ENCODE results near the gene MAP3K20.
"Not testable (repeated sequence)": the region's sequence is repeated elsewhere in the genome, so short reads cannot be mapped to it uniquely, and the experiment has no call there.

MAP3K20 gene

GRCh38 chr2:173287594-173287993 is 211.9 kb downstream of the MAP3K20 start:
- H4K20me1 ChIP-seq: no peaks in the 10 kb centered on the region
- no peaks in the 10 kb centered on the region for H3K27me3 ChIP-seq
- no peak overlapping the region for H3K4me3 ChIP-seq
- no peaks in the 10 kb centered on the region for H3K4me1 ChIP-seq
- H3K36me3 ChIP-seq: no peaks in the 10 kb centered on the region
- H3K9ac ChIP-seq: no peak overlapping the region
- no peak overlapping the region for H3K27ac ChIP-seq
- TF ChIP-seq Cebpa-rat (IDR thresholded peaks at IDR 0.05): no peak
- peaks cover 5 to 8% (median 6%) of the 10 kb centered on the region in 11 experiments for H3K9me3 ChIP-seq (replicated peaks in 1 of 11)
- no peak overlapping the region for H3K4me2 ChIP-seq

DNA sequence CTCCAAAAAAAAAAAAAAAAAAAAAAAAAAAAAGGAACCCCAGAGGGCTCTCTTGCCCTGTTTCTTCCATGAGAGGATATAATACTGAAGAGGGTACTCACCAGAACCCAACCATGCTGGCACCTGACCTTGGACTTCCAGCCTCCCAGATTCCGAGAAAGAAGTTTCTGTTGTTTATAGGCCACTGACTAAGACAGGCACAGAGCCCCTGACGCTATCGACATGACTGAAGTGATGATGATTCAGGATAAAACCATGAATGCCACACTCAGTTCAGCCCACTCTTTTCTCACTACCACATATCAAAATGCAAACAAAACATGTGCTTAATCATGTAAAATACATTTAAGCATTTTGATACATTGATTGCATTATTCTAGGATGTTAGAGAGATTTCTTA is 212.9 kb downstream of the MAP3K20 start:
- Histone ChIP-seq H3K4me3 (no peak overlapping the region), H4K20me1 (no peaks in the 10 kb centered on the region), H3K27ac (no peak overlapping the region), H3K36me3 (no peaks in the 10 kb centered on the region), H3K4me2 (no peak overlapping the region), H3K27me3 (no peaks in the 10 kb centered on the region), H3K4me1 (no peaks in the 10 kb centered on the region), H3K9ac (no peak overlapping the region), H3K9me3 (replicated peaks in 1 of 11) (no peaks in the 10 kb centered on the region)
- TF ChIP-seq Cebpa-rat (IDR thresholded peaks at IDR 0.05): no peak

GRCh38 chr2:173290046-173290445 is 214.4 kb downstream of the MAP3K20 start:
- Histone ChIP-seq H3K4me3 (no peak overlapping the region), H4K20me1 (no peaks in the 10 kb centered on the region), H3K9ac (no peak overlapping the region), H3K27me3 (no peaks in the 10 kb centered on the region), H3K4me2 (no peak overlapping the region), H3K4me1 (no peaks in the 10 kb centered on the region), H3K9me3 (replicated peaks in 1 of 11) (no peaks in the 10 kb centered on the region), H3K36me3 (no peaks in the 10 kb centered on the region), H3K27ac (no peak overlapping the region)
- no peak for TF ChIP-seq Cebpa-rat (IDR thresholded peaks at IDR 0.05)

GRCh38 chr2:173290518-173290917 is 214.9 kb downstream of the MAP3K20 start:
- H3K36me3 ChIP-seq: no peaks in the 10 kb centered on the region
- H3K9me3 ChIP-seq (replicated peaks in 1 of 11): no peaks in the 10 kb centered on the region
- TF ChIP-seq Cebpa-rat (IDR thresholded peaks at IDR 0.05): no peak
- no peaks in the 10 kb centered on the region for H3K27me3 ChIP-seq
- H3K27ac ChIP-seq: no peak overlapping the region
- H3K4me3 ChIP-seq: no peak overlapping the region
- no peaks in the 10 kb centered on the region for H3K4me1 ChIP-seq
- no peaks in the 10 kb centered on the region for H4K20me1 ChIP-seq
- no peak overlapping the region for H3K4me2 ChIP-seq
- no peak overlapping the region for H3K9ac ChIP-seq

DNA sequence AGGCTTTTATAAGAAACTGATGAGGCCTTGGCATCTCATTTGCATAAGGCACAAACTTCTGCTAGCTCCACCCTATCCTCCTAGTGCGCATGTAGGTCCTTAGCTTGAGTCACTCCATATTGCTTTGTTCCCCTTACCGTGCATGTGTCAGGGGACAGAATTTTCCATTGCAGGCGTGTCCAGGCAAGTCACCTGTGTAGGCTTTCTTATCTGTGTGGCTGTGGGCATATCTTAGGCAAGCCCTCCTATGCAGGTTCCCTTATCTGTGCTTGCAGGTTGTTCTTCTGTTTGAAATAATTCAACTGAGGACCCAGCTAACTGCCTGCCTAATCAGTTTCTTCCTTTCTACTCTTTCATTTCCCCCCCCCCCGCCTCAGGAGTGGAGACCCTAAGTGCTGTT is 215.8 kb downstream of the MAP3K20 start:
- Histone ChIP-seq H3K4me3 (no peak overlapping the region), H3K4me1 (no peaks in the 10 kb centered on the region), H3K27me3 (no peaks in the 10 kb centered on the region), H3K9me3 (replicated peaks in 1 of 11) (peaks cover 0 to 4% (median under 1%) of the 10 kb centered on the region in 11 experiments; a peak in 10 of 22 replicates), H4K20me1 (no peaks in the 10 kb centered on the region), H3K27ac (no peak overlapping the region), H3K4me2 (no peak overlapping the region), H3K9ac (no peak overlapping the region), H3K36me3 (no peaks in the 10 kb centered on the region)
- TF ChIP-seq Cebpa-rat (IDR thresholded peaks at IDR 0.05): no peak

DNA sequence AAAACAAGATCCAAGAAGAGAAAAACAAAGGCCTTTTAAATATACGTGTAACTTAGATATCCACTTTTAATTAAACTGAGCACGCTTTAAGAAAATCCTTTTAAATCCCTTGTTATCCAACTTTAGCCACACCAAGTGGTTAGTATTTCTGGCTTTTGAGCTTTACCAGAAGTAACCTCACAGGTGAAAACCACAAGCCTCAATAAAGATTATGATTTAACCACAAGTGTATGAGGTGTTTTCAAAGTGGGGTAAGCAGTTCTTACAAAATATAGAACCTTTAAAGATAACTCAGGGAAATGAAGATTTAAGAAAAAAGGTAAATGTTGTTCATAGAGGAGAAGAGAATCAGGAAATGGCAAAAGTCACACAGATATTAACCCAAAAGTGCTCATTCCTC is 220.6 kb downstream of the MAP3K20 start:
- Histone ChIP-seq H3K4me2 (no peak overlapping the region), H4K20me1 (no peaks in the 10 kb centered on the region), H3K4me1 (no peaks in the 10 kb centered on the region), H3K9ac (no peak overlapping the region), H3K36me3 (peaks cover 0 to 10% (median 0%) of the 10 kb centered on the region in 11 experiments; a peak in 3 of 22 replicates), H3K9me3 (replicated peaks in 1 of 11) (peaks cover 48 to 53% (median 49%) of the 10 kb centered on the region in 11 experiments), H3K4me3 (no peak overlapping the region), H3K27me3 (no peaks in the 10 kb centered on the region), H3K27ac (no peak overlapping the region)
- TF ChIP-seq Cebpa-rat (IDR thresholded peaks at IDR 0.05): no peak

- Histone ChIP-seq H3K27me3 (no peaks in the 10 kb centered on the region), H3K4me2 (no peak overlapping the region), H3K27ac (no peak overlapping the region), H4K20me1 (no peaks in the 10 kb centered on the region), H3K36me3 (peaks cover 0 to 10% (median 0%) of the 10 kb centered on the region in 11 experiments; a peak in 3 of 22 replicates), H3K4me1 (peaks cover 0 to 3% (median 0%) of the 10 kb centered on the region in 10 experiments; a peak in 1 of 20 replicates), H3K4me3 (no peak overlapping the region), H3K9me3 (replicated peaks in 1 of 11) (peaks cover 58 to 66% (median 63%) of the 10 kb centered on the region in 11 experiments), H3K9ac (no peak overlapping the region)
- TF ChIP-seq Cebpa-rat (IDR thresholded peaks at IDR 0.05): peak in 5 of 11 experiments; percentile 13 to 82 (median 30); a peak in 4 of 22 replicates
Observed at GRCh38 chr2:173298536-173299097, 223.0 kb downstream of the MAP3K20 start.

DNA sequence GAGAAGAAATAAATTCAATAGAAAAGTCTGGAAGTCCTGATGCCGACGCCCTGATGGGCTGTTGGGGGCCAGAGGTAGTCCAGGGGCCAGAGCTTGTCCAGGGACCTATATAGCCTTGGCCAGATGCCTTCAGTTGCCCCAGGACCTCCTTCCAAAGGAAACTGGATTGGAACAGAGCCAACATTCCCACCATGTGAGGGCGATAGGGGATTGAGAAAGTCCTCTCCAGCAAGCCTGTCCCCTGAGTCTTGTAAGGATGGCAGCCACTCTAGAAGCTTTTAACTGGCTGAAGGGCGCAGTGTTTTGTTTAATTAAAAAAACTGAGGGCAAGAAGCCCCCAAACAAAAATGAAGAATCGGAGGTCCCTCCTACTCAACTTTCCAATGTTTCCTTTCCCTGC is 224.1 kb downstream of the MAP3K20 start:
- no peak for TF ChIP-seq Cebpa-rat (IDR thresholded peaks at IDR 0.05)
- Histone ChIP-seq H3K4me3 (no peak overlapping the region), H3K4me1 (peaks cover 0 to 10% (median 0%) of the 10 kb centered on the region in 10 experiments; a peak in 3 of 20 replicates), H3K9ac (no peak overlapping the region), H3K9me3 (replicated peaks in 1 of 11) (peaks cover 58 to 66% (median 63%) of the 10 kb centered on the region in 11 experiments), H3K36me3 (peaks cover 0 to 10% (median 0%) of the 10 kb centered on the region in 11 experiments; a peak in 3 of 22 replicates), H3K27ac (no peak overlapping the region), H3K27me3 (no peaks in the 10 kb centered on the region), H4K20me1 (no peaks in the 10 kb centered on the region), H3K4me2 (no peak overlapping the region)

- Histone ChIP-seq H3K36me3 (peaks cover 0 to 10% (median 0%) of the 10 kb centered on the region in 11 experiments; a peak in 3 of 22 replicates), H3K4me2 (no peak overlapping the region), H3K27ac (no peak overlapping the region), H3K4me3 (no peak overlapping the region), H3K9me3 (replicated peaks in 1 of 11) (peaks cover 58 to 66% (median 63%) of the 10 kb centered on the region in 11 experiments), H3K4me1 (peaks cover 0 to 11% (median 0%) of the 10 kb centered on the region in 10 experiments; a peak in 3 of 20 replicates), H3K9ac (no peak overlapping the region), H3K27me3 (no peaks in the 10 kb centered on the region), H4K20me1 (no peaks in the 10 kb centered on the region)
- TF ChIP-seq Cebpa-rat (IDR thresholded peaks at IDR 0.05): no peak
Observed at GRCh38 chr2:173300458-173300857, 224.8 kb downstream of the MAP3K20 start.

GRCh38 chr2:173301549-173301948 is 225.9 kb downstream of the MAP3K20 start:
- not testable (repeated sequence) for H3K27me3 ChIP-seq, H3K4me3 ChIP-seq, H4K20me1 ChIP-seq, H3K9ac ChIP-seq, H3K4me2 ChIP-seq, H3K27ac ChIP-seq
- peaks cover under 1 to 19% (median 3%) of the 10 kb centered on the region in 10 experiments; a peak in 15 of 20 replicates for H3K4me1 ChIP-seq
- peaks cover 0 to 10% (median 0%) of the 10 kb centered on the region in 11 experiments; a peak in 3 of 22 replicates for H3K36me3 ChIP-seq
- peaks cover 56 to 64% (median 61%) of the 10 kb centered on the region in 11 experiments for H3K9me3 ChIP-seq (replicated peaks in 1 of 11)
